GM12864 (cell line): Measurements from ENCODE around the gene MAMLD1.

Source experiments
- DNase-seq: peaks from one replicate; pipeline ENCODE4 v3.0.0-alpha.2; 2011; ENCODE audit warnings: low read depth
- H3K4me3 ChIP-seq: 2 replicates; pipeline ENCODE4 v1.5.1; 2011; ENCODE audit warnings: mild to moderate bottlenecking, low read depth, low read length, control low read depth
- TF ChIP-seq, protein P1 (sequence below): IDR thresholded peaks from 2 replicates; pipeline ENCODE4 v1.5.1; 2011; ENCODE audit warnings: low read depth, mild to moderate bottlenecking, moderate library complexity, low read length, control low read depth, inconsistent platforms; ENCODE audit errors: missing control alignments

MAMLD1 gene

DNA sequence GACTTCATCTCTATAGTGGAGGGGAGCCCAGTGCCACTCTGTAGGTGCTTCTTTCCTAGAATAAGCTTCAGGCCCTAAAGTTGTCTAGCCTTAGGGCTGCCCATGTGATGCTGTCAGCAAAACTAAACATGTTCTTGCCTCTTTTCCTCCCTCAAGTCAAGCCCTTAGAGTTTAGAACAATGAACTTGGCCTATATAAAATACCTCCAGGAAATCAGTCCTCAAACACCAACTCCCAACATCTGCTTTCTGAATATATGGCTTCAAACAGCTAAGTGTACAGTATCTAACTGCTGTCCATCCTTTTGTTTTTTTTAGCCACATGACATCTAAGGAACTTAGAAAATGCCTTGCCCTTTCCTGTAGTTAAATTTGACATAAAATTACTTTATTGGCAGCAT lies 91.0 kb downstream of the MAMLD1 start:
- H3K4me3 ChIP-seq: no peak overlapping the region
- no peak for DNase-seq
- TF ChIP-seq, protein P1, sequence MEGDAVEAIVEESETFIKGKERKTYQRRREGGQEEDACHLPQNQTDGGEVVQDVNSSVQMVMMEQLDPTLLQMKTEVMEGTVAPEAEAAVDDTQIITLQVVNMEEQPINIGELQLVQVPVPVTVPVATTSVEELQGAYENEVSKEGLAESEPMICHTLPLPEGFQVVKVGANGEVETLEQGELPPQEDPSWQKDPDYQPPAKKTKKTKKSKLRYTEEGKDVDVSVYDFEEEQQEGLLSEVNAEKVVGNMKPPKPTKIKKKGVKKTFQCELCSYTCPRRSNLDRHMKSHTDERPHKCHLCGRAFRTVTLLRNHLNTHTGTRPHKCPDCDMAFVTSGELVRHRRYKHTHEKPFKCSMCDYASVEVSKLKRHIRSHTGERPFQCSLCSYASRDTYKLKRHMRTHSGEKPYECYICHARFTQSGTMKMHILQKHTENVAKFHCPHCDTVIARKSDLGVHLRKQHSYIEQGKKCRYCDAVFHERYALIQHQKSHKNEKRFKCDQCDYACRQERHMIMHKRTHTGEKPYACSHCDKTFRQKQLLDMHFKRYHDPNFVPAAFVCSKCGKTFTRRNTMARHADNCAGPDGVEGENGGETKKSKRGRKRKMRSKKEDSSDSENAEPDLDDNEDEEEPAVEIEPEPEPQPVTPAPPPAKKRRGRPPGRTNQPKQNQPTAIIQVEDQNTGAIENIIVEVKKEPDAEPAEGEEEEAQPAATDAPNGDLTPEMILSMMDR: no peak

DNA sequence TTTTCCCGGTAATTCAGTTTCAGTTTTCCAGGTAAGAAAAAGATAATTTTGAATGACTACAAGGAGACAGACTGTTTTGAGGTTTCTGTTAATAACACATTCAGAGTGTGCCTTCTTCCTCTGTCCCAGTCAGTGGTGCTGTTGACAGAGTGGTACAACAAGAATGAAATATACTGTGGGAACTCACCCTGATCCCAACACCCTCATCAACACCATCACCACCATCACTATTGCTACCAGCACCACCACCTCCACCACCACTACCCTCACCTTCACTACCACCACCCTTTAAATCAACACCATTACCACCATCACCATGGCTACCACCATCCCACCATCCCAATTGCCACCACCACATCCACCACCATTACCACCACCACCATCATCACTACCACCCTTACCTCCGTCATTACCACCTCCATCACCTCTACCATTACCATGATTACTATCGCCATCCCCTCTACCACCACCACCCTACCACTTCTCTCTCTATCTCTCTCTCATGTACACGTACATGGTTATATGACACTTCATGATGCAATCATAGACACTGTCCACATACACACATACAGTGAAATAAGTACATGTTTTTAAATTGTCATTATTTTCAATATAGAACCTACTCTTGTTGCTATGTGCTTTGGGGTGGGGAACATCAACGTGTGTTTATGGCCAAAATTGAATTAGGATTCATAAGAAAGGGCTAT lies 91.5 kb downstream of the MAMLD1 start:
- TF ChIP-seq, protein P1: no peak
- no peak for DNase-seq
- H3K4me3 ChIP-seq: no peak overlapping the region

DNA sequence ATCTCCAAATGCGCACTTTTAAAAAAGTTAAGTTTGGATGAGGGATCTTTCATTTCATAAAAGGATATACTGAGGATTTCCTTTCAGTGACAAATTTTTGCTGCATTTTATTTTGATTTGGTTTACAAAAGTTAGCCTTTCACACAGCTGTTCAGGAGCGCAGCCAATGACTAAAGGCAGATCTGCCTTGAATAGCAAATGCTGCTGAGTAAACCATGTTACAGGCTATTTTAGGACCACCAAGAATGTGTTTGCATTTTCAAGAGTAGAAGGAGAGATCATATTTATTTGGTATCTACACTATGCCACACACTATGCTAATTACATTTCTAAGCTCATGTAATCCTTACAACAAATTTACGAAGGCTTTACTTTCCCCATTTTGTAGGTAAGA lies 92.1 kb downstream of the MAMLD1 start:
- H3K4me3 ChIP-seq: no peak overlapping the region
- TF ChIP-seq, protein P1: no peak
- DNase-seq: no peak

DNA sequence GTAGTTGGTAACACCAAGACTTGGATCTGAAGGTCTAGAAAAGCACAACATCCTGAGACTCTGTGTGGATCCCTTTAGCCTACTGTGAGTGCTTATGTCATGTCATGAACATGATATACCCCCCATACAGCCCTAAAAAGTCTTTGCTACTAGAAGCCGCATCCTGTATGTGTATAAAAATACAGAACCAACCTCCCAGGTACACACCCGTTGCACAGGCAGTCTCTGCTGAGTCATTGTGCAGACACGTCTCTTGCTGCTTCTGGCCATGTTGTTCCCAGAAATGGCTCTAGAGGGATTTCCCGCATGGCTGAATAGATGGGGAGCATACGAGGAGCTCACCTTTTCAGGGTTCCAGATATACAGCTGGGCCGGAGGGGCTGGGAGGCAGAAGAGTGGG lies 93.3 kb downstream of the MAMLD1 start:
- no peak overlapping the region for H3K4me3 ChIP-seq
- TF ChIP-seq, protein P1: no peak
- no peak for DNase-seq

DNA sequence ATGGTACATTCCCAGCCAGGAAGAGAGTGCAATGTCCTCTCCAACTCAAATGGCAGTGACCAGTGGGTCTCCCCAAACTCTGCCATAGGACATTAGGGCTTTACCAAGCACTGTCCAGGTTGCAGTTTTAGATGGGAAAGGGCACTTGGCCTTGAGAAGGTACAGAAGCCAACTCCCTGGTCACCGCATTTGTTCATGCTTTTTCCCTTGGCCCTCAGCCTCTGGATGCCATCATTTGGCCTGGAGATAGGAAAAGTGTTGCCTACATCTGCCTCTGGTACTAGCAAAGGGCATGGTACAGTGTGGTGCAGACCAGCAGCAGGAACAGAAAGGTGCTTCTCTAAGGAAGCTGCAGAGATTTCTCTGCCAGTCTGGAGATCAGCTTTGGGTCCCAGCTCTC lies 93.8 kb downstream of the MAMLD1 start:
- no peak overlapping the region for H3K4me3 ChIP-seq
- TF ChIP-seq, protein P1: no peak
- DNase-seq: no peak

DNA sequence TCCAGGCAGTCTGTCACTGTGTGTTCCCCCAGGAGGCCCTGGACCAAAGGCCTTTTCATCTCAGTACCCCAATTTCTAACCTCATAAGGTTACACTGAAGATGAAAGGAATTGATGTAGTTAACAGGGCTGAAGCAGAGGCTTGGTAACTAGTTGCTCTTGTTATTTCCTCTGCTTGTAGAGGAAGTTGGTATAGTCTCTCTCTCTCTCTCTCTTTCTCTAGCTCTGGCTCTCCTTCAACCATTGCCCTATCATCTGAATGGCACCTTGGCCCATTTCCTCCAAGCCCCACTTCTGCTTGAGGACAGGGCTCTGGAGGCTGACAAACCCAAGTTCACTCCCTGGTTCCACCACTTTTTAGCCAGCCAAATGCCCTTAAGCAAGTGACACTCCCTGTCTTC lies 96.1 kb downstream of the MAMLD1 start:
- H3K4me3 ChIP-seq: no peak overlapping the region
- TF ChIP-seq, protein P1: no peak
- DNase-seq: no peak

DNA sequence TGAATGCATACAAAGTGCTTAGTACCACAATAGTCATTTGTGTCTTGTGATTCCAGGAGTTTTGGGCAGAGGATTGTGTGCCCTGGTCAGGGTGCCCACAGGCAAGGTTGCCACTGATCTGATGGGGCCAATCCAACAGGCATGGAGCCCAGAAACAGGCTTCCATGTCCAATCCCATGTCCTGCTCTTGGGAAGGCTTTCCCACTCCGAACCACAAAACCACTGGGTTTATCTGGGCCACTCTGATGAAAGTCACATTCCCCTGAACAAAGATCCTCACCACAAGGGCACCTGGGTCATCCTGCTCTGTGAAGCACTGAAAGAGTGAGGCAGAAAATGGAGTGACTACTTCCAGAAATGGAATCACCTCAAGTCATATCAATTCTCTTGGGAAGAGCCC lies 96.9 kb downstream of the MAMLD1 start:
- DNase-seq: no peak
- H3K4me3 ChIP-seq: no peak overlapping the region
- TF ChIP-seq, protein P1: no peak
